Fibroblast of the aortic adventitia (primary cell): Measurements from ENCODE around the gene TMEM117. TPM values are rescaled to one million over a fixed set of nuclear protein-coding genes. Genes with fewer than 3 reads are reported as not detected.

Experiments used
- total RNA-seq: library from RNA; depleted of rRNA; stranded (reverse); fragments of >200 nt; gene quantifications from 2 replicates; pipeline ENCODE4 v1.2.3, GENCODE V29; 2012; ENCODE audit warnings: low replicate concordance

TMEM117 gene
- total RNA-seq, 1 donor: 9.9 TPM

Other genes starting within 250 kb of the TMEM117 start
- gene PUS7L, start 77.3 kb upstream of the TMEM117 start, total RNA-seq: 27.9 and 29.4 TPM in 2 replicates
- gene IRAK4, start 77.1 kb upstream of the TMEM117 start, total RNA-seq: 31.9 and 47.1 TPM in 2 replicates
- gene TWF1, start 29.8 kb upstream of the TMEM117 start, total RNA-seq: 50.2 and 179 TPM in 2 replicates